Measurements from ENCODE around the gene OSBPL5.

The OSBPL5 gene

GRCh38 chr11:3091846-3092602, 73.1 kb downstream of the OSBPL5 start:
- H3K27me3 ChIP-seq (replicated peaks; ENCODE audit: control insufficient read depth, insufficient read depth, low read length): no peaks in the 10 kb centered on the region
- peak; percentile 74 for DNase-seq (ENCODE audit: extremely low read depth, insufficient read length)
- H3K36me3 ChIP-seq (ENCODE audit: control insufficient read depth, insufficient read depth, low read length): no peaks in the 10 kb centered on the region

DNA sequence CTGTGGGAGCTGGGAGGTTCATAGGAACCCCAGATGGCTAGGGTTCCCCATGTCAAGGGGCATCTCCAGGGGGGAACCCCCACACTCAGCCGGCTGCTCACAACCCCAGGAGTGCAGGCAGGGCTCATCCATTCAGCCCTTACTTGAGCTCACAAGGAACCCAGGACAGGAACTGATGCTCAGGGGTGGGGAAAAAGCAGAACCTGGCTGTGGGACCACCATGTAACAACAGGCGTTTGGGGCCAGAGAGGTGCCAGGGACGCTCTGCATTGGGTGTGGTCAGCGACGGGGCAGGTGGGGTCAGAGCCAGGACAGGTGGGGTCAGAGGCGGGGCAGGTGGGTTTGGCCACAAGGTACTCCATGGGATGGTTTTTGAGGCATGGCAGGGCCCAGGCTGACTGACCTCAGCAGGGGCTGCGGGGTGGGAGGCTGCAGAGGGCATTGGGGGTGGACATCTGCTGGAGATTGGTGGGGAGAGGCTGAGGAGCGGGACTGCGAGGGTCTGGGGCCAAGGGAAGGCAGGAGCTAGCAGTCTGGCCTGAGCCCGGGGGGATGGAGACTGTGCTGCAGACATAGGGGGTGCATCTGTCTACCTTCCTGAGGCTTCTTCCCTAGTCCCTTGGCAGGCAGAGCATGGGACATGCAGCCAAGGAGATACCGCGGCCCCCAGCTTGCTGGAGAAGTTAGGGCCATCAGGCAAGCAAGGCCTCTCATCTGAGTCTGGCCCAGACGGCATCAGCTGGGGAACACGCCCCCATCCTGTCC, 73.8 kb downstream of the OSBPL5 start:
- TF ChIP-seq, protein P1, sequence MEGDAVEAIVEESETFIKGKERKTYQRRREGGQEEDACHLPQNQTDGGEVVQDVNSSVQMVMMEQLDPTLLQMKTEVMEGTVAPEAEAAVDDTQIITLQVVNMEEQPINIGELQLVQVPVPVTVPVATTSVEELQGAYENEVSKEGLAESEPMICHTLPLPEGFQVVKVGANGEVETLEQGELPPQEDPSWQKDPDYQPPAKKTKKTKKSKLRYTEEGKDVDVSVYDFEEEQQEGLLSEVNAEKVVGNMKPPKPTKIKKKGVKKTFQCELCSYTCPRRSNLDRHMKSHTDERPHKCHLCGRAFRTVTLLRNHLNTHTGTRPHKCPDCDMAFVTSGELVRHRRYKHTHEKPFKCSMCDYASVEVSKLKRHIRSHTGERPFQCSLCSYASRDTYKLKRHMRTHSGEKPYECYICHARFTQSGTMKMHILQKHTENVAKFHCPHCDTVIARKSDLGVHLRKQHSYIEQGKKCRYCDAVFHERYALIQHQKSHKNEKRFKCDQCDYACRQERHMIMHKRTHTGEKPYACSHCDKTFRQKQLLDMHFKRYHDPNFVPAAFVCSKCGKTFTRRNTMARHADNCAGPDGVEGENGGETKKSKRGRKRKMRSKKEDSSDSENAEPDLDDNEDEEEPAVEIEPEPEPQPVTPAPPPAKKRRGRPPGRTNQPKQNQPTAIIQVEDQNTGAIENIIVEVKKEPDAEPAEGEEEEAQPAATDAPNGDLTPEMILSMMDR (IDR thresholded peaks at IDR 0.05; ENCODE audit: insufficient read depth, low read length, poor library complexity, severe bottlenecking): no peak
- Histone ChIP-seq H3K27me3 (replicated peaks; ENCODE audit: control insufficient read depth, insufficient read depth, low read length) (no peaks in the 10 kb centered on the region), H3K36me3 (ENCODE audit: control insufficient read depth, insufficient read depth, low read length) (no peaks in the 10 kb centered on the region), H3K4me3 (replicated peaks; ENCODE audit: low read depth, low read length) (no peak overlapping the region)
- no peak for DNase-seq (ENCODE audit: extremely low read depth, insufficient read length)

More at GRCh38 chr11:3091846-3092602, 73.1 kb downstream of the OSBPL5 start:
- TF ChIP-seq, protein P1 (IDR thresholded peaks at IDR 0.05; ENCODE audit: insufficient read depth, low read length, poor library complexity, severe bottlenecking): peak; percentile 98
- H3K4me3 ChIP-seq (replicated peaks; ENCODE audit: low read depth, low read length): no peak overlapping the region

GRCh38 chr11:3090096-3090901, 74.8 kb downstream of the OSBPL5 start:
- TF ChIP-seq, protein P1 (IDR thresholded peaks at IDR 0.05; ENCODE audit: insufficient read depth, low read length, poor library complexity, severe bottlenecking): no peak
- no peaks in the 10 kb centered on the region for H3K27me3 ChIP-seq (replicated peaks; ENCODE audit: control insufficient read depth, insufficient read depth, low read length)
- H3K36me3 ChIP-seq (ENCODE audit: control insufficient read depth, insufficient read depth, low read length): no peaks in the 10 kb centered on the region

GRCh38 chr11:3089236-3090061, 75.7 kb downstream of the OSBPL5 start:
- no peak for DNase-seq (ENCODE audit: extremely low read depth, insufficient read length)
- TF ChIP-seq, protein P1 (IDR thresholded peaks at IDR 0.05; ENCODE audit: insufficient read depth, low read length, poor library complexity, severe bottlenecking): no peak
- Histone ChIP-seq H3K36me3 (ENCODE audit: control insufficient read depth, insufficient read depth, low read length) (no peaks in the 10 kb centered on the region), H3K27me3 (replicated peaks; ENCODE audit: control insufficient read depth, insufficient read depth, low read length) (no peaks in the 10 kb centered on the region), H3K4me3 (replicated peaks; ENCODE audit: low read depth, low read length) (no peak overlapping the region)

More at GRCh38 chr11:3090096-3090901, 74.8 kb downstream of the OSBPL5 start:
- no peak for DNase-seq (ENCODE audit: extremely low read depth, insufficient read length)
- H3K4me3 ChIP-seq (replicated peaks; ENCODE audit: low read depth, low read length): no peak overlapping the region

GRCh38 chr11:3088806-3089205, 76.3 kb downstream of the OSBPL5 start:
- DNase-seq (ENCODE audit: extremely low read depth, insufficient read length): no peak
- Histone ChIP-seq H3K36me3 (ENCODE audit: control insufficient read depth, insufficient read depth, low read length) (no peaks in the 10 kb centered on the region), H3K4me3 (replicated peaks; ENCODE audit: low read depth, low read length) (no peak overlapping the region), H3K27me3 (replicated peaks; ENCODE audit: control insufficient read depth, insufficient read depth, low read length) (no peaks in the 10 kb centered on the region)
- TF ChIP-seq, protein P1 (IDR thresholded peaks at IDR 0.05; ENCODE audit: insufficient read depth, low read length, poor library complexity, severe bottlenecking): no peak

Data from GM06990 (cell line).